ENCODE data around the gene ERBB4.

GRCh38 chr2:211963969-211964368, 574.6 kb downstream of the ERBB4 start:
- TF ChIP-seq CTCF (IDR thresholded peaks at IDR 0.05) = no peak
- TF ChIP-seq POLR2A (IDR thresholded peaks at IDR 0.05) = no peak
- no peak for TF ChIP-seq EP300 (IDR thresholded peaks at IDR 0.05)
- no peak for TF ChIP-seq POLR2AphosphoS5 (IDR thresholded peaks at IDR 0.05)
